Measurements from ENCODE around the gene CHSY1.
"Not testable (repeated sequence)": the region's sequence is repeated elsewhere in the genome, so short reads cannot be mapped to it uniquely, and the experiment has no call there.

CHSY1 gene

DNA sequence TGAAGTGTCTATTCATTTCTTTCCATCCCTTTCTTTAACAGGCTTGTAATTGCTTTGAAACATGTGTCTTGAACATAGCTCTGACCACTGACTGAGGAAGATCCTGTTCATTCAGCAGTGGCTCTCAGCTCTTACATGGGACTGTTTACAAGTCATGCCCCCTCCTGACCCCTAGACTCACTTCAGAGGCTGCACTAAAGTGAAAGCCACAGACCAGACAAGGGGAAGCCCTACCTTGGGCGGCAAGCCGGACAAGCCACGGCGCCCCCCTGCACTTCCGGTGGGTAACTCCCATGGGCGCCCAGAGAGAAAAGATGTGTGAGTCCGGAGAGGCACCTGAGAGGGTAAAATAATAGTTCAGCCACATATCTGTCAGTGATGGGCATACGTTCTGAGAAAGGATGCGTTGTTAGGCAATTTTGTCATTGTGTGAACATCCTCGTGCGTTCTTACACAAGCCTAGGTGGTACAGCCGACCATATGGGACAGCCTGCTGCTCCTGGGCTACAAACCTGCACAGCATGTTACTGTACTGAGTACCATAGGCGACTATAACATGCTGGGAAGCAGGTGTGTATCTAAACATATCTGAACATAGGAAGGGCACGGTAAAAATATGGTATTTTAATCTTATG is 116.2 kb downstream of the CHSY1 start:
- DNase-seq (ENCODE audit: low spot score): no peak

DNA sequence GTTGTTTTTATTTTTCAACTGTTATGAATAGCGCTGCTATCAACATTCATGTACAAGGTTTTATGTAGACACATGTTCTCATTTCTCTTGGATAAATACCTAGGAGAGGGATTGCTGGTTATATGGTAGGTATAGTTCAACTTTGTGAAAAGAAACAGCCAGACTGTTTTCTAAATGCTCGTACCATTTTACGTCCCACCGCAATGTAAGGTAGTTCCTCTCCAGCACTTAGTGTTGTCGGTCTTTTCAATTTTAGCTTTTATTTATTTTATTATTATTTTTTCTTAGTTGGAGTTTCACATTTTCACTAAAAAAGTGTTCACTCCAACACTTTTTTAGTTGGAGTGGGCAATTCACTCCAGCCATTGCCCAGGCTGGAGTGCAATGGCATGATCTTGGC is 117.1 kb downstream of the CHSY1 start:
- no peak for DNase-seq (ENCODE audit: low spot score)

DNA sequence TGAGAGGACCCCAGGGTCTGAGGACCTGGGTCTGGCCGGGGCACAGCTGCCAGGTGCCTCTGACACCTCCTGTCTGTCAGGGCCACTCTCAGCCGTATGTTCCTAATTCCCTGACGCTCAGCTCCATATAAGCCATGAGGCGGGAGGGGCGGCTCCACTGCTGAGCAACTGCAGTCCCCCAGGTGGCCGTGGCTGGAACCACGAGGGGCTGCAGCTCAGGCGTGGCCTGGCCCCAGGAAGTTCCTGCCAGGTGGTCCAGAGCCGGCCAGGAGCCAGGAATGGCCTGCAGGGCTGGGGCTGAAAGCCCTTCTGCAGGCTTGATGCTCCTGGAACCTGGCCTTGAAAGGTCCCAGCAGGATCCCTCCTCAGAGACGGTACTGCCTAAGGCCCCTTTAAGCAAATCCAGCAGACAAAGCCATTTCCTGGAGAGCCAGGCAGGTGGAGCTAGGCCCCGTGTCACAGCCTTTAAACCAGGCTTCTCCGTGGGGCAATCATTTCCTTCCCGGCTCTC is 118.0 kb downstream of the CHSY1 start:
- peak; percentile 56 for DNase-seq (ENCODE audit: low spot score)

DNA sequence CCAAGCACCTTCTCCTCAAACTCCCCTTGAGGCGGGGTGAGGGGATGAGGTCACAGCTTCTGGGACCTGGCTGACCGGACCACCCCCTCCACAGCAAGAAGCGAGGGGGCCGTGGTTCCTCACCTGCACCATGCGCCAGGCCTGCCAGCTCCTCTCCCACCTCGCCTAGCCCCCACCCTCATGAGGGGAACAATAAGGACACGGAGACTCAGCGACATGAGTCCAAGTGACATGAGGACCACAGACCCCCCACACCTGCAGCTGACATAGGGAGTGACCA is 118.7 kb downstream of the CHSY1 start:
- DNase-seq (ENCODE audit: low spot score): no peak

DNA sequence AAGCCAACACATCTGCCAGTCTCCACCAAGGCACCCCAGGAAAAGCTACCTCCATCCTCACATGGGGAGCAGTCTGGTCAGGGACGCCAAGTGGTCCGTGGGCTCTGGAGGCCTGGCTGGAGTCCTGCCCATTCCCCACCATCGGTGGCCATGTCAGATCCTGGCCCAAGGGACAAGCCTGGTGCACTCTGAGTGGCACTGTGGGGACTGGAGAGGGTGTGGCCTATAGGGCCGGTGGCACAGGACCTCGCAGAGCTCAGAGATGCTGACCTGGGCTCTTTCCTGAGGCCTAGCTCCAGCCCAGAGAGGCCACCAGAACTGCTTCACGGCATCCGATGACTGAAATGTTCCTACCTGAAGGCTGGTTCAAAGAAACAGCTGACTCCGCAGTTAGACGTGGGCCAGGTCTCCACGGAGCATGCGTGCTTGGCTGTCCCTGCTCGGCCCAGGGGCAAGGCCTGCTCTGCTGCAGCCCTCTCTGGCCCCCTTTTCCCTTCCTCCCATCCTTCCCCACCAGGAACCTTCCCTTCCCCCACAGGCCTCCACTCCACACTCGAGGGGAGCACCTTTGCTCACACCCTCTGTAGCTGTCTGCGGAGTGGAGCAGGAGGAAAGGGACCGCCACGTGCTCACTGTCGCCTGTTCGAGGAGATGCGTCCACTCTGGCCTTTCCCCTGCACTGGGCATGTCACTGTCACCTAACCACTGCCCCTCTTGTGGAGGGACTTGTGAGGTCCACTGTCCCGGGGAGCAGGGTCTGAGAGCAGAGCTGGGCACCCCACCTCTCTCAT is 119.3 kb downstream of the CHSY1 start:
- DNase-seq (ENCODE audit: low spot score): no peak

DNA sequence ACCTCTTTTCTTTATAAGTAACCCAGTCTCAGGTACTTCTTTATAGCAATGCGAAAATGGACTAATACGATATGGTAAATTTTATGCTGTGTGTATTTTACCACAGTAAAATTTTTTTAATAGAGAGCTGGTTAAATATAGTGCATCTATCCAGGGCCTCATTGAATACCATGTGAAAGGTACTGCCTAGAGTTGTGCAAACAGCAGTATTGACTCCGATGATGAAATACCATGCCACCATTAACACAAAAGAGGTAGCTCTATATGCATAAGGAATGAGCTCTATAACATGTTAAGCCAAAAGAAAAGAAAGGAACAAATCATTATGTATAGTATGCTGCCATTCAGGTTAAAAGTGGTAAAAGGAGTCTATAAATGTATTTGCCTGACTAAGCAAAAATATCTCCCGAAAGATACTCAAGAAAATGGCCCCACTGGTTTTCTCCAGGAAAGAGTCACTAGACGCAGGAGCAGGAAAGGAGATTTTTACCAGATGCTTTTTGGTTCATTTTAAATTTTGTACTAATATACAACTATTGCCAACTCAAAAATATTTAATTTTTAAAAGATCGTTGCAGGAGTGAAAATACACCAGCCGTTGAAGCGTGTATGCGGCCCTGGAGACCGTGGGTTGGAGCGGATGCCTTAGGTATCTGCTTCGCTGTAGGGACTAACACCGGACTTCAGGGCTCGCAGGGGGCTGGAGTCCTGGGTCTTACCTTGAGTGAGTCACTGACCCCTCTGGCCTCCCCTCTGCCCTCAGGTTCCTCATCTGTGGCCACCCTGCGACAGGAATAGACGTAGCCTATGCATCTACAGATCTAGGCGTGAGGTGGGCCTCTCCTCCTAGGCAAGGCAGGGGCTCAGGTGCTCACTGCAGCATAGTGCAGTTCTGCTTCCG is 120.1 kb downstream of the CHSY1 start:
- DNase-seq (ENCODE audit: low spot score): no peak

DNA sequence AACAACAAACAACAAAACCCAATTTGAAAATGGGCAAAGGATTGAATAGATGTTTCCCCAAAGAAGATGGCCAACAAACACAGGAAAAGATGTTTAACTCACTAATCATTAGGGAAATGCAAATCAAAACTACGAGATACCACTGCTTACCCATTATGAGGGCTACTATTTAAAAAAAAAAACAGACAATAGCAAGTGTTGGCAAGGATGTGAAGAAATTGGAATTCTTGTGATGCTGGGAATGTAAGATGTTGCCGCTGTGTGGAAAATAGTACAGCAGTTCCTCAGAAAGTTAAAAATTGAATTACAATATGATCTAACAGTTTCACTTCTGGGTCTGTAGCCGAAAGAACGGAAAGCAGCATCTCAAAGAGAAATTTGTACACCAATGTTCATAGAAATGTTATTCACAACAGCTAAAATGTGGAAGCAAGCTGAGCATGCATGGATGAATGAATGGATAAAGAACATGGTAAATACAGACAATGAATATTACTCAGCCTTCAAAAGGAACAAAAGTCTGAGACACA is 121.9 kb downstream of the CHSY1 start:
- no peak for DNase-seq (ENCODE audit: low spot score)

DNA sequence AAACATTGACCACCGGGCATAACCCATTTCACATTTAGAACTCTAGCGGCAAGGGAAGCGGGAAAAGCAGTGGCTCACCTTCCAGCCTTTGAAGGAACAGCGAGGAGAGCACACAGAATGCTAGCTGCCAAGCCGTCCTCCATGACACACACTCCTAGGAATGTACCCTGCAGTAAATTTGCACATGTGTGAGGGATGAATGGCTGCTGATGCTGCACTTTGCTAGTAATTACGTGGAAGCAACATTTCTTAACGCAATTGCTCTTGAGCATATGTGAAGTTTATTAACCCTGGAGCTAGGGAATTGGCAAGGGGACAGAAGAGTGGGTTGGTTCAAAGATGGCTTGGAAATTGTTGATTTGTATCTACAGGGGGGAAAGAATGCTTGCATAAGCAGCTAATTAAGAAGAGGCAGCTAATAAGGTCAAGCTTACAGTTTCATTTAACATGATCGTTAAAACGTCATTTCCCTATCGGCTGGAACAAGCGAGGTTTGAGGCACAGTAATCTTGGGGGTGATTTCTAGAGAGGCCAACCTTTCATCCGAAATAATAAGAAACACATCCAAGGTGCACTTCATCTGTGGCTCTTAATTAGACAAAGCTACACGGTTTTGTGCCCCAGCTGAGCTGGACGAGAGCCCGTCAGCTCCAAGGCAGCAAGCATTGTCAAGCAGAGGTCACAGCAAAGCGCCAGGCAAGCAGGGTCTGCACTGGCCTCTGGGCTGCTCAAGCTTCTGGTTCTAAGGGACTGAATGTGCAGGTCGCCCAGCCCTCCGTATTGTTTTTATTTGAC is 123.4 kb downstream of the CHSY1 start:
- no peak for DNase-seq (ENCODE audit: low spot score)

- DNase-seq (ENCODE audit: low spot score): no peak
These were observed 124.3 kb downstream of the CHSY1 start for GRCh38 chr15:101127506-101128076.

DNA sequence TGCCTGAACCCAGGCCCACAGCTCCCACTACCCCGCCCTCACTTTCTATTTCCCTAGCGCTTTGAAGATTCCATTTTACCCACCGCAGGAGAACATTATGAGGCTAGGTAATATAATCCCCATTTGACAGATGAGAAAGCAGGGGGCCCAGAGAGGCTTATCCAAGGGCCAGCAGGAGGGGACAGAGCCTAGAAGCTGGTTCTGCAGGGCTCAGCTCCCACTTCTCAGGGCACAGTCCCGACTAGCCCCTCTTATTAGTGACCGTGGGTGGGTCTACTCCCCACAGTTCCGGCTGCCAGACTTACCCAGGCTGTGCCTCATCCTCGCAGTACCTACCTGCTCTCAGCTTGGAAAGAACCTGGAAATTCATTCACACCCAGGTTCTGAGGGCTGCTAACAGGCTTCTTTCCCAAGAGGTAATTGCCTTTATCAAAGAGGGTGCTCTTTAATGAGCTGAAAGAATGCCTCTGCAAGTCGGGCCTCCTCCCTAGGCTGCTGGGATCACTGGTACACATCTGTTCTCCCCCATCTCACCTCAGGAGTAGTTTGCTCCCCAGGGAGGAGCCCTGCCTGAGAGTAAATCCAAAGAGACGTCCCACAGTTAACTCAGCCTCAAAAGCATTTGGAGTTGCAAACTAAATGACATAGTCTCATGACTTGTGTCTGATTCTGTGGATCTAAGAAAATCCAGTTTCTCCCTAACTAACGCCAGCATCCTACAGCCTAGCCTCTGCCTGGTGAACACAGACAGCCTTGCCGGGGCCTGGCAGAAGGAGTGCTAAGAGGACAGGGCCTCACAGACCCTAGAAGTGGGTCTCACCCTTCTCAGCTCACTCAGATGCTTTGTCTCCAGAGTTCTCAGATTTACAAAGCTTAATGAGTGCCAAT is 125.0 kb downstream of the CHSY1 start:
- no peak for DNase-seq (ENCODE audit: low spot score)

DNA sequence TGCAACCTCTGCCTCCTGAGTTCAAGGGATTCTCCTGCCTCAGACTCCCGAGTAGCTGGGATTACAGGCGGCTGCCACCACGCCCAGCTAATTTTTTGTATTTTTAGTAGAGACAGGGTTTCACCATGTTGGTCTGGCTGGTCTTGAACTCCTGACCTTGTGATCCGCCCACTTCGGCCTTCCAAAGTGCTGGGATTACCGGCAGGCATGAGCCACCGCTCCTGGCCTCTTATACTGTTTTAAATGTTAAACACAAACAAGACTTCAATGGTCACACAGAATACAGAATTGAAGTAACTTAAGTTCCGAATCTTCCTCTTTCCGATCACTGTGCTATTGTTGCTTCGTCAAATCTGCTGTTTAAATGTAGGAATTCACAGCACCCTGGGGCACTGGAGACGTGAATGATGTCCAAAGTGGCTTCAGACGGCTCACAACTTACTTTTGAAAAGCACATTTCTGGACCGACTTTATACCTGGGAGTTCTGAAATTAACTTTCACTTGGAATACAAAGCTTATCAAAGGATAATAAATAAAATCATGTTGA is 125.9 kb downstream of the CHSY1 start:
- not testable (repeated sequence) for DNase-seq (ENCODE audit: low spot score)
